ENCODE measurements around the gene EPM2AIP1. TPM values are rescaled to one million over a fixed set of nuclear protein-coding genes. Genes with fewer than 3 reads are reported as not detected.

Gene EPM2AIP1
- total and polyA plus RNA-seq, 10 donors = 4.9 to 31.3 (median 22.3) TPM

DNA sequence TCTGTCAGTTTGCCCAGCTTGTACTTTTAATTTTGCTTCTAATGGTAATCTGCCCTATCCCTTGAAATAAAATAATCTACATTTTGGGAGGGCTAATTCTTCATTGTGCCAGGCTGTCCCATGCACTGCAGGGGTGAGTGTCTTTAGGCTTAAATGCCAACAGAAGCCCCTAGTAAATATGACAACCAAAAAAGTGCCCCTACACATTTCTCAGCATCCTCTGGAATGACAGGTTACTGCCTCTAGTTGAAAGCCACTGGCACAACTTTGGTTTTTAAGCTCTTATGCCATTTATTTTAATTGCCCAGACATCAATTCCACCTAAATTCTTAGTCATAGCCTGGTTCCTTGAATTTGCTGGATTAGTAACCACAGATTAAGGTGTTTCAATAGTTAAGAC lies 3.4 kb downstream of the EPM2AIP1 start:
- TF ChIP-seq POLR2A (IDR thresholded peaks at IDR 0.05) = no peak
- TF ChIP-seq POLR2AphosphoS5 (IDR thresholded peaks at IDR 0.05) = no peak
- TF ChIP-seq, protein P1, sequence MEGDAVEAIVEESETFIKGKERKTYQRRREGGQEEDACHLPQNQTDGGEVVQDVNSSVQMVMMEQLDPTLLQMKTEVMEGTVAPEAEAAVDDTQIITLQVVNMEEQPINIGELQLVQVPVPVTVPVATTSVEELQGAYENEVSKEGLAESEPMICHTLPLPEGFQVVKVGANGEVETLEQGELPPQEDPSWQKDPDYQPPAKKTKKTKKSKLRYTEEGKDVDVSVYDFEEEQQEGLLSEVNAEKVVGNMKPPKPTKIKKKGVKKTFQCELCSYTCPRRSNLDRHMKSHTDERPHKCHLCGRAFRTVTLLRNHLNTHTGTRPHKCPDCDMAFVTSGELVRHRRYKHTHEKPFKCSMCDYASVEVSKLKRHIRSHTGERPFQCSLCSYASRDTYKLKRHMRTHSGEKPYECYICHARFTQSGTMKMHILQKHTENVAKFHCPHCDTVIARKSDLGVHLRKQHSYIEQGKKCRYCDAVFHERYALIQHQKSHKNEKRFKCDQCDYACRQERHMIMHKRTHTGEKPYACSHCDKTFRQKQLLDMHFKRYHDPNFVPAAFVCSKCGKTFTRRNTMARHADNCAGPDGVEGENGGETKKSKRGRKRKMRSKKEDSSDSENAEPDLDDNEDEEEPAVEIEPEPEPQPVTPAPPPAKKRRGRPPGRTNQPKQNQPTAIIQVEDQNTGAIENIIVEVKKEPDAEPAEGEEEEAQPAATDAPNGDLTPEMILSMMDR (IDR thresholded peaks at IDR 0.05 in 8 of 11, conservative IDR thresholded peaks at IDR 0.05 in 3 of 11) = no peak
- H3K4me1 ChIP-seq = peaks cover 46 to 66% (median 57%) of the 10 kb centered on the region in 6 donors
- H3K27ac ChIP-seq = peak overlapping the region in 7 of 8 donors; percentile 24 to 100 (median 74)
- DNase-seq = no peak
- H3K4me3 ChIP-seq = peak overlapping the region in 4 of 8 donors; percentile 12 to 78 (median 38)
- no peaks in the 10 kb centered on the region for H3K9me3 ChIP-seq
- intact Hi-C loops (cut with DNase I; ENCODE audit: low total_unique reads) = no loop called here
- peaks cover 0 to 36% (median 28%) of the 10 kb centered on the region in 6 donors for H3K36me3 ChIP-seq
- no peaks in the 10 kb centered on the region for H3K27me3 ChIP-seq (replicated peaks in 1 of 7)

DNA sequence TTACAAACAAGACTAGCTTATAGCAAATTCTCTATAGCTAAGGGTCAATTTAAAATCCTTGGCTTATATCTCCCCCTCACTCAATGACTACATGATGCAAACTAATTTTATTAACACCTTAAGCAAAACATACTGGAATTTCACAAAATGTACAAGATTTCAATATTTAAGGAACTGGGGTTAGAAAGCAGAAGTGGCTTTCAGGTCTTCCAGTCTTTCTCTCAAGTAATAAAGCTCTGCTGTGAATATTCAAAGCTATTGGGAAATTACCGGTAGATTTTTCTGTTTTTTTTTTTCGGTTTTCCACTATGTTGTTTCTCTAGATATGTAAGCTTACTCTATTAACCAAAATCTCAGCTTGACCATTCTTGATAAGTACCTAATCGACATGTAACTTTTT lies 3.9 kb downstream of the EPM2AIP1 start:
- Histone ChIP-seq H3K27ac (peak overlapping the region in 7 of 8 donors; percentile 24 to 100 (median 74)), H3K9me3 (no peaks in the 10 kb centered on the region), H3K36me3 (peaks cover 0 to 42% (median 34%) of the 10 kb centered on the region in 6 donors), H3K4me3 (peak overlapping the region in 4 of 8 donors; percentile 12 to 78 (median 38)), H3K27me3 (replicated peaks in 1 of 7) (no peaks in the 10 kb centered on the region), H3K4me1 (peaks cover 40 to 60% (median 51%) of the 10 kb centered on the region in 6 donors)
- DNase-seq = no peak
- 28 to 44% (median 41%) methylated on average over 3 of the region's 3 CpGs for WGBS, 5 donors
- intact Hi-C loops (cut with DNase I; ENCODE audit: low total_unique reads) = no loop called here
- TF ChIP-seq POLR2AphosphoS5 (IDR thresholded peaks at IDR 0.05) (no peak), POLR2A (IDR thresholded peaks at IDR 0.05) (no peak)
- TF ChIP-seq, protein P1 (IDR thresholded peaks at IDR 0.05 in 8 of 11, conservative IDR thresholded peaks at IDR 0.05 in 3 of 11) = no peak

DNA sequence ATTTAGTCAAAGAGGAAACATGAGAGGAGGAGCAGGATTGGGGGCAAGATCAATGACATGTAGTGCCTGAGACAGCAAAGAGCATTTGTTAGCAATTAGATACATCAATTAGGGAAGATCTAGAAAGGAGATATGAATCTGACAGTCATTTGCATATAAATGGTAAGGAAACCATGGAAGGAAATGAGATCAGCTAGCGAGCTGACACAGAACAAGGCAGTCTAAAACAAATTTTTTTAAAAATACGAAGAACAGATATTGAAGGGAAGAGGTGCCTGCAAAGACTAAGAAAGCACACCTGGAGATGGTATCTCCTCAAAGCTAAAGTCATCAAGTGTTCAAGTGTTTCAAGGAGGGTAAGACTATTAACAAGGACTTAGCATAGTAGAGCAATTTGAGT lies 4.6 kb downstream of the EPM2AIP1 start:
- Histone ChIP-seq H3K9me3 (no peaks in the 10 kb centered on the region), H3K27ac (peak overlapping the region in 7 of 8 donors; percentile 11 to 100 (median 74)), H3K4me1 (peaks cover 38 to 56% (median 48%) of the 10 kb centered on the region in 6 donors), H3K4me3 (peak overlapping the region in 5 of 8 donors; percentile 0 to 78 (median 8)), H3K36me3 (peaks cover 0 to 49% (median 41%) of the 10 kb centered on the region in 6 donors), H3K27me3 (replicated peaks in 1 of 7) (no peaks in the 10 kb centered on the region)
- no peak for DNase-seq
- intact Hi-C loops (cut with DNase I; ENCODE audit: low total_unique reads) = no loop called here
- TF ChIP-seq POLR2A (IDR thresholded peaks at IDR 0.05) (no peak), POLR2AphosphoS5 (IDR thresholded peaks at IDR 0.05) (no peak)
- TF ChIP-seq, protein P1 (IDR thresholded peaks at IDR 0.05 in 8 of 11, conservative IDR thresholded peaks at IDR 0.05 in 3 of 11) = no peak
- WGBS, 5 donors = 16 to 38% (median 27%) methylated on average over 2 of the region's 2 CpGs

DNA sequence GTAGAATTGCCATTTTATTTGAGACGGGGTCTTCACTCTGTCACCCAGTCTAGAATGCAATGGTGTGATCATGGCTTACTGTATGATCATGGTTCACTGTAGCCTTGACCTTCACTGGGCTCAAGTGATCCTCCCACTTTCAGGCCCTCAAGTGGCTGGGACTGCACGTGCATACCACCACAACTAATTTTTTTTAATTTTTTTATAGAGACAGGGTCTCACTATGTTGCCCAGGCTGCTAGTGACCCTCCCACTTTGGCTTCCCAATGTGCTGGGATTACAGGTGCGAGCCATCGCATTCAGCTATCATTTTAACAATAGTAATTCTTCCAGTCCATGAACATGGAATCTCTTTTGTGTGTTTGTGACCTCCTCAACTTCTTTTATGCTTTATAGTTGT lies 11.9 kb downstream of the EPM2AIP1 start:
- Histone ChIP-seq H3K4me3 (no peak overlapping the region), H3K4me1 (no peaks in the 10 kb centered on the region), H3K27ac (no peak overlapping the region), H3K36me3 (peaks cover 0 to 63% (median 42%) of the 10 kb centered on the region in 6 donors), H3K27me3 (replicated peaks in 1 of 7) (no peaks in the 10 kb centered on the region), H3K9me3 (peaks cover 0 to 34% (median 17%) of the 10 kb centered on the region in 8 donors)
- DNase-seq = no peak
- intact Hi-C loops (cut with DNase I; ENCODE audit: low total_unique reads) = no loop called here
- TF ChIP-seq, protein P1 (IDR thresholded peaks at IDR 0.05 in 8 of 11, conservative IDR thresholded peaks at IDR 0.05 in 3 of 11) = no peak
- TF ChIP-seq POLR2AphosphoS5 (IDR thresholded peaks at IDR 0.05) (no peak), POLR2A (IDR thresholded peaks at IDR 0.05) (no peak)
- 94 to 98% (median 96%) methylated on average over 4 of the region's 4 CpGs for WGBS, 5 donors

Measured in spleen (tissue), 11 donors.